DND-41 (cell line): ENCODE data around the gene FER1L5.

Experiments used
- CTCF ChIP-seq: IDR thresholded peaks from 2 replicates; pipeline ENCODE4 v1.5.1; 2012; ENCODE audit warnings: borderline replicate concordance, low read length, moderate library complexity, mild to moderate bottlenecking; ENCODE audit not compliant: poor library complexity, severe bottlenecking; ENCODE audit errors: extremely low read depth
- EZH2 ChIP-seq: IDR thresholded peaks from 3 replicates; pipeline ENCODE4 v1.6.1; 2012; ENCODE audit warnings: borderline replicate concordance, low read depth, mild to moderate bottlenecking, moderate library complexity, low read length, inconsistent platforms; ENCODE audit not compliant: severe bottlenecking

GRCh38 chr2:96692094-96692971 is 49.8 kb downstream of the FER1L5 start:
- TF ChIP-seq CTCF: no peak
- TF ChIP-seq EZH2: no peak
